ENCODE measurements around the gene F12. TPM values are rescaled to one million over a fixed set of nuclear protein-coding genes. Genes with fewer than 3 reads are reported as not detected.

Gene F12
- total RNA-seq, 1 experiment from 2014 or later = 16.5 TPM

DNA sequence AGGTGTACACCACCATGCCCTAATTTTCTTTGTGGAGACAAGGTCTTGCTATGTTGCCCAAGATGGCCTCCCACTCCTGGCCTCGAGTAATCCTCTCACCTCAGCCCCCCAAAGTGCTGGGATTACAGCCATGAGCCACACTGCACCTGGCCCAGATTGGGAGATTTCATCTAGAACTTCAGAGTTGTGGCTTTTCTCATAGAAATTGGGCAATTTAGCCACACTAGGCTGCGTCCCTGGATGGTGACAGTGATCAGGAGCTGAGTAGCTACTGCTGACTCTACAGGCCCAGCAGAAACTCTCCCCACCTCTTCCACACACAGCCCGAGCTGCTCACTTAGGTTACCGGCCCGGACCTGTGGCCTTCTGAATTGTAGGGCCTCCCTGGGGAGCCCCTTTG lies 16.6 kb downstream of the F12 start:
- Mint-ChIP-seq H3K36me3 (ENCODE audit: insufficient read depth, unreplicated experiment) (no peaks in the 10 kb centered on the region), H3K9me3 (ENCODE audit: unreplicated experiment) (no peaks in the 10 kb centered on the region), H3K27me3 (ENCODE audit: insufficient read depth, unreplicated experiment) (no peaks in the 10 kb centered on the region), H3K4me1 (ENCODE audit: insufficient read depth, unreplicated experiment) (peaks cover 33% of the 10 kb centered on the region), H3K4me3 (ENCODE audit: unreplicated experiment) (no peak overlapping the region), H3K27ac (ENCODE audit: low read depth, unreplicated experiment) (no peak overlapping the region)
- no peak for DNase-seq (ENCODE audit: unreplicated experiment)
- intact Hi-C loops (cut with micrococcal nuclease) = no loop called here
- no TSS peak for BruUV-seq (replicated peaks)
- CTCF ChIA-PET = interaction anchor here (1.5 to 7.8 kb wide), 5 partner anchors 10 to 109 kb away, joined by 6 to 263 read pairs (median 107); partner anchors contain the start of genes PFN3 and PRR7
- POLR2A ChIA-PET = interaction anchor here (0.7 to 5.7 kb wide), 5 partner anchors 10 to 89 kb away, joined by 3 to 90 read pairs (median 4); partner anchors contain the start of genes GRK6, PRELID1 and RAB24
- TF ChIP-seq, protein P1, sequence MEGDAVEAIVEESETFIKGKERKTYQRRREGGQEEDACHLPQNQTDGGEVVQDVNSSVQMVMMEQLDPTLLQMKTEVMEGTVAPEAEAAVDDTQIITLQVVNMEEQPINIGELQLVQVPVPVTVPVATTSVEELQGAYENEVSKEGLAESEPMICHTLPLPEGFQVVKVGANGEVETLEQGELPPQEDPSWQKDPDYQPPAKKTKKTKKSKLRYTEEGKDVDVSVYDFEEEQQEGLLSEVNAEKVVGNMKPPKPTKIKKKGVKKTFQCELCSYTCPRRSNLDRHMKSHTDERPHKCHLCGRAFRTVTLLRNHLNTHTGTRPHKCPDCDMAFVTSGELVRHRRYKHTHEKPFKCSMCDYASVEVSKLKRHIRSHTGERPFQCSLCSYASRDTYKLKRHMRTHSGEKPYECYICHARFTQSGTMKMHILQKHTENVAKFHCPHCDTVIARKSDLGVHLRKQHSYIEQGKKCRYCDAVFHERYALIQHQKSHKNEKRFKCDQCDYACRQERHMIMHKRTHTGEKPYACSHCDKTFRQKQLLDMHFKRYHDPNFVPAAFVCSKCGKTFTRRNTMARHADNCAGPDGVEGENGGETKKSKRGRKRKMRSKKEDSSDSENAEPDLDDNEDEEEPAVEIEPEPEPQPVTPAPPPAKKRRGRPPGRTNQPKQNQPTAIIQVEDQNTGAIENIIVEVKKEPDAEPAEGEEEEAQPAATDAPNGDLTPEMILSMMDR (IDR thresholded peaks at IDR 0.05; ENCODE audit: unreplicated experiment) = no peak

DNA sequence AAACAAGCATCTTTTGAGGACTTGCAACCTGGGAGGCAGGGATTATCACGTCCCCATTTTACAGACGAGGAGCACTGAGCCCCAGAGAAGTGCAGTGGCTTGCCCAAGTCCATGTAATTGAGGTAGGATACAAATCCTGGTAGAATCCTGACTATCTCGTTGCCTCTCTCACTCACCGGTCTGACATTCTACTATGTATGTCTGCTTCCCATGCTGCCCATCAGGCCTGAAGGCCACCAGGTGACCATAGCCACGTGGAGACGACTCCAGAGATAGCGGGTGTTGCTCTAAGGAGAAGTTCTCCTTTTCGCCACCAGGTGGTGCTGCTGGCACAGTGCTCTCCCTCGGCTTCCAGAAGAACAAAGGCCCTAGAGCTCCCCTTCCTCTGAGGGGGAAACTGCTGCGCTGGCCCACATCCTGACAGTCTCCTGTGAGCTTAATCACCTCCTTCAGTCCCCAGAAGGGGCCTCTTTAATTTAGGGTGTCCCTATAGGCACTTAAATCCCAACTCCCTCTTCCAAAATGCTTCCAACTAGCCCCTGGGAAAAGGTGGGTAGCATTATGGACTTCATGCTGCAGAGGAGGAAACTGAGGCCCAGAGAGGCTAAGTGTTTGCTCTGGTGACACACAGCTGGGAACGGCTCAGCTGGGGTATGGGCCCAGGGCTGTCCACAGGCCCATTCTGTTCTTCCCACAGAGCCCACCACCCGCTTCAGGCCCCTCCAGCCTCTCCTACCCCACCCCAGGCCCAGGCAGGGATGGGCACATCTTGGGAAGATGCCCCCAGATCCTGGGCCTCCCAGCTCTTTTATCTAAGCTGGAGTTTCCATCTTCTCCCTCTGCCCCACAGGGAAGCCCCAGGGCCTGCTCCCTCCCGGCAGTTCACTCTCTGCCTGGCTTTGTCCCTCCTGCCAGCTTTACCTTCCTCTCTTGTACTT lies 18.7 kb downstream of the F12 start:
- intact Hi-C loops (cut with micrococcal nuclease) = loop anchor here (1.0 kb wide), 6 partner anchors 12 to 111 kb away; partner anchors contain the start of genes GRK6 and PDLIM7
- BruUV-seq (replicated peaks) = no TSS peak
- TF ChIP-seq, protein P1 (IDR thresholded peaks at IDR 0.05; ENCODE audit: unreplicated experiment) = peak; percentile 99
- Mint-ChIP-seq H3K4me3 (ENCODE audit: unreplicated experiment) (peak overlapping the region; percentile 49), H3K36me3 (ENCODE audit: insufficient read depth, unreplicated experiment) (no peaks in the 10 kb centered on the region), H3K9me3 (ENCODE audit: unreplicated experiment) (no peaks in the 10 kb centered on the region), H3K27me3 (ENCODE audit: insufficient read depth, unreplicated experiment) (no peaks in the 10 kb centered on the region), H3K27ac (ENCODE audit: low read depth, unreplicated experiment) (peak overlapping the region; percentile 76), H3K4me1 (ENCODE audit: insufficient read depth, unreplicated experiment) (peaks cover 33% of the 10 kb centered on the region)
- ChIA-PET POLR2A (interaction anchor here (0.6 to 5.7 kb wide), 22 partner anchors 12 to 156 kb away, joined by 3 to 137 read pairs (median 6); partner anchors contain the start of genes GRK6, LMAN2 and PDLIM7), CTCF (interaction anchor here (0.6 to 7.8 kb wide), 52 partner anchors 8 to 765 kb away, joined by 3 to 263 read pairs (median 5); partner anchors contain the start of genes DDX41, F12, GRK6 and LMAN2)
- DNase-seq (ENCODE audit: unreplicated experiment) = peak; percentile 91

DNA sequence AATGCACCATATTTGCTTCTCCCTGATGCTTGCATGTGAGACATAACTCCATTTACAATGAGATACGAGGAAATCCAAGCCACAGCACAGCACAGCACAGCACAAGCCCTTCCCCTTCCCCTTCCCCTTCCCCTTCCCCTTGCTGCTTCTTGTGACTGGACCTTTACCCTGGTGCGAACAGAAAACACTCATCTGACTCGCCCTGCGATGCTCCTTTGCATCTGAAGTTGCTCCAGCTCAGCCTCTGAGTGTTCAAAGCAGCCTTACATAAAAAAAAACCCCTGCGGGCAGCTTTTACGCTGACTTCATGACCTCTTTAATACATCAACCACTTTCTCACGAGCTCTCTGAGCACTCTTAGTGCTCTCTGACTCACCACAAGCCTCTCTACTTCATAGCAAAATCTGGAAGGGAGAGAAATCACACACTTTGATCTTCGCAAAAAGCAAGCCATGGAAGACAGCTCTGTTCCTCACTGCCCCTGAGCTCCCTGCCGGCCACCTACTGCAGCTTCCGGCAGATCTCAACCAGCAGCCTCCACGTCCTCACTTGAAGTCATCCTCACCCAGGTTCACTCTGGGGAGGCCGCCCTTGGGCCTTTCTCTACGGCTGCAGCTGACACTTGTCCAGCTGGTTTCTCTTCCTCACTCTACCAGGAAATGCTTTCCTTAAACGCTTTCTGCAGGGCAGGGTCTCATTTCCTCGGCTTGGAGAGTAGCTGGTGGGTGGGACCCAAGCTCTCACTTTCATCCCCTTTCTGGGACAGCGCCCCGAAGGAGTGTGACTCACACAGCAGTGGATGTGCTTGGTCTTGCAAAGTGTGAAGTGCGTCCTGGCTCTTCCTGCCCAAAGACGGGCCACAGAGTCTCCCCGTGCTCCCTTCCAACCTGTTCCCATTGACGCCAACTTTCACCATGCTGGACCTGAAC lies 19.9 kb downstream of the F12 start:
- POLR2A ChIA-PET = interaction anchor here (0.6 to 5.7 kb wide), 29 partner anchors 11 to 276 kb away, joined by 3 to 137 read pairs (median 5); partner anchors contain the start of genes DDX41, GRK6, LMAN2 and PDLIM7
- H3K9me3 Mint-ChIP-seq (ENCODE audit: unreplicated experiment) = no peaks in the 10 kb centered on the region
- TF ChIP-seq, protein P1 (IDR thresholded peaks at IDR 0.05; ENCODE audit: unreplicated experiment) = no peak
- peak overlapping the region; percentile 49 for H3K4me3 Mint-ChIP-seq (ENCODE audit: unreplicated experiment)
- no peaks in the 10 kb centered on the region for H3K36me3 Mint-ChIP-seq (ENCODE audit: insufficient read depth, unreplicated experiment)
- BruUV-seq (replicated peaks) = no TSS peak
- intact Hi-C loops (cut with micrococcal nuclease) = loop anchor here (1.0 kb wide), 6 partner anchors 13 to 112 kb away; partner anchors contain the start of genes GRK6 and PDLIM7
- CTCF ChIA-PET = interaction anchor here (0.5 to 7.8 kb wide), 49 partner anchors 9 to 1583 kb away, joined by 3 to 263 read pairs (median 5); partner anchors contain the start of genes F12, GRK6, LMAN2 and PDLIM7
- peak; percentile 96 for DNase-seq (ENCODE audit: unreplicated experiment)
- H3K27me3 Mint-ChIP-seq (ENCODE audit: insufficient read depth, unreplicated experiment) = no peaks in the 10 kb centered on the region
- peaks cover 33% of the 10 kb centered on the region for H3K4me1 Mint-ChIP-seq (ENCODE audit: insufficient read depth, unreplicated experiment)
- H3K27ac Mint-ChIP-seq (ENCODE audit: low read depth, unreplicated experiment) = peak overlapping the region; percentile 12
